HG03103 (cell line): ENCODE data around the gene AQP6.

Experiments
- ATAC-seq: cut with Tn5 transposase; IDR thresholded peaks from one replicate; pipeline ENCODE4 v1.9.1; 2021; ENCODE audit warnings: low read depth; ENCODE audit not compliant: unreplicated experiment

The AQP6 gene

GRCh38 chr12:49972641-49973360 is at the start of gene AQP6:
Gene AQP6, plus strand, starts transcription at chr12:49972947. Its CDS starts 227 bp downstream, at chr12:49973174.
- no peak for ATAC-seq

GRCh38 chr12:49923035-49923644 is 49.6 kb upstream of the AQP6 start:
- no peak for ATAC-seq

GRCh38 chr12:49923880-49924556 is 48.7 kb upstream of the AQP6 start:
- ATAC-seq = no peak

- no peak for ATAC-seq
Measured at GRCh38 chr12:49924628-49925246, 48.0 kb upstream of the AQP6 start.

GRCh38 chr12:49925433-49926204 is 47.1 kb upstream of the AQP6 start:
- ATAC-seq = no peak

- ATAC-seq = no peak
Measured at GRCh38 chr12:49928471-49928870, 44.3 kb upstream of the AQP6 start.

- no peak for ATAC-seq
Measured at GRCh38 chr12:49929581-49929980, 43.2 kb upstream of the AQP6 start.

- no peak for ATAC-seq
Measured at GRCh38 chr12:49930515-49931288, 42.0 kb upstream of the AQP6 start.

- no peak for ATAC-seq
Measured at GRCh38 chr12:49932023-49932422, 40.7 kb upstream of the AQP6 start.

- ATAC-seq = no peak
Measured at GRCh38 chr12:49932533-49933130, 40.1 kb upstream of the AQP6 start.

GRCh38 chr12:49933796-49934195 is 39.0 kb upstream of the AQP6 start:
- ATAC-seq = no peak

- ATAC-seq = no peak
Measured at GRCh38 chr12:49934505-49934904, 38.2 kb upstream of the AQP6 start.

- ATAC-seq = no peak
Measured at GRCh38 chr12:49936925-49937324, 35.8 kb upstream of the AQP6 start.

- no peak for ATAC-seq
Measured at GRCh38 chr12:49937639-49938300, 35.0 kb upstream of the AQP6 start.

GRCh38 chr12:49939307-49939706 is 33.4 kb upstream of the AQP6 start:
- no peak for ATAC-seq

GRCh38 chr12:49939707-49940106 is 33.0 kb upstream of the AQP6 start:
- no peak for ATAC-seq

GRCh38 chr12:49941556-49942511 is 30.9 kb upstream of the AQP6 start:
- no peak for ATAC-seq

GRCh38 chr12:49942512-49942893 is 30.2 kb upstream of the AQP6 start:
- ATAC-seq = no peak
